ENCODE results near the gene CARHSP1.

CARHSP1 gene

GRCh38 chr16:8887952-8888560 lies 19.2 kb upstream of the CARHSP1 start:
- WGBS (ENCODE audit: insufficient coverage) = 86% methylated on average over 14 of the region's 16 CpGs
- H3K27ac ChIP-seq (ENCODE audit: insufficient read depth in 1 of 2, low read depth in 1 of 2, low read length in 2 of 2, poor library complexity in 1 of 2, severe bottlenecking in 2 of 2) = no peak overlapping the region
- H3K4me1 ChIP-seq (ENCODE audit: control extremely low read depth in 1 of 4, control insufficient read depth in 4 of 4, insufficient read depth in 4 of 4, low read length in 3 of 4) = no peaks in the 10 kb centered on the region
- H3K4me3 ChIP-seq (ENCODE audit: control insufficient read depth in 1 of 7, extremely low read depth in 1 of 7, insufficient read depth in 4 of 7, low read depth in 2 of 7, low read length in 6 of 7) = no peak overlapping the region
- ChIA-PET POLR2A (no interaction called here), CTCF (interaction anchor here (0.8 to 4.7 kb wide), 2 partner anchors 8 to 14 kb away, joined by 3 to 34 read pairs; no protein-coding TSS in a partner anchor)
- H3K9me3 ChIP-seq (ENCODE audit: control extremely low read depth in 1 of 5, control insufficient read depth in 4 of 5, insufficient read depth in 2 of 5, low read depth in 1 of 5, low read length in 4 of 5) = no peaks in the 10 kb centered on the region
- DNase-seq = no peak
- peaks cover 0 to 24% (median 6%) of the 10 kb centered on the region in 5 experiments for H3K27me3 ChIP-seq (replicated peaks in 2 of 5; ENCODE audit: control insufficient read depth in 4 of 5, insufficient read depth in 5 of 5, low read length in 4 of 5)
- peaks cover 0 to 34% (median 21%) of the 10 kb centered on the region in 4 experiments for H3K36me3 ChIP-seq (ENCODE audit: control insufficient read depth in 4 of 4, insufficient read depth in 4 of 4, low read length in 3 of 4)

DNA sequence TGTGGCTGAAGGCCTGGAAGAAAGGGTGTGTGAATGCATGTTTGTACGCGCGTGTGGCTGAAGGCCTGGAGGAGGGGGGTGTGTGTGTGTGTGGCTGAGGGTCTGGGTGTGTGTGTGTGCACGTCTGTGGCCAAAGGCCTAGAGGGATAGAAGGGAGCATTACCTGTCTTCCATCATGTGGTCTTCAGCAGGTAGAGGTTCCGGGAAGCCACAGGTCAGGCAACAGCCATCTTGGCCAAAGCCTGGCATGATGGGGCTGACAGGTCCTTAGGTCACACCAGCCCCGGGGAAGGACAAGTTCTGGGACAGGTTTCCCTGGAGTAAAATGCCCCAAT lies 18.6 kb upstream of the CARHSP1 start:
- H3K4me3 ChIP-seq (ENCODE audit: control insufficient read depth in 1 of 7, extremely low read depth in 1 of 7, insufficient read depth in 4 of 7, low read depth in 2 of 7, low read length in 6 of 7) = no peak overlapping the region
- H3K9me3 ChIP-seq (ENCODE audit: control extremely low read depth in 1 of 5, control insufficient read depth in 4 of 5, insufficient read depth in 2 of 5, low read depth in 1 of 5, low read length in 4 of 5) = no peaks in the 10 kb centered on the region
- no peaks in the 10 kb centered on the region for H3K4me1 ChIP-seq (ENCODE audit: control extremely low read depth in 1 of 4, control insufficient read depth in 4 of 4, insufficient read depth in 4 of 4, low read length in 3 of 4)
- ChIA-PET POLR2A (no interaction called here), CTCF (interaction anchor here (0.8 to 4.7 kb wide), 3 partner anchors 7 to 68 kb away, joined by 3 to 34 read pairs (median 3); no protein-coding TSS in a partner anchor)
- 98% methylated on average over 6 of the region's 6 CpGs for WGBS (ENCODE audit: insufficient coverage)
- DNase-seq = no peak
- peaks cover 0 to 28% (median 18%) of the 10 kb centered on the region in 4 experiments for H3K36me3 ChIP-seq (ENCODE audit: control insufficient read depth in 4 of 4, insufficient read depth in 4 of 4, low read length in 3 of 4)
- peaks cover 0 to 24% (median 6%) of the 10 kb centered on the region in 5 experiments for H3K27me3 ChIP-seq (replicated peaks in 2 of 5; ENCODE audit: control insufficient read depth in 4 of 5, insufficient read depth in 5 of 5, low read length in 4 of 5)
- no peak overlapping the region for H3K27ac ChIP-seq (ENCODE audit: insufficient read depth in 1 of 2, low read depth in 1 of 2, low read length in 2 of 2, poor library complexity in 1 of 2, severe bottlenecking in 2 of 2)

- peaks cover 0 to 24% (median 6%) of the 10 kb centered on the region in 5 experiments for H3K27me3 ChIP-seq (replicated peaks in 2 of 5; ENCODE audit: control insufficient read depth in 4 of 5, insufficient read depth in 5 of 5, low read length in 4 of 5)
- H3K9me3 ChIP-seq (ENCODE audit: control extremely low read depth in 1 of 5, control insufficient read depth in 4 of 5, insufficient read depth in 2 of 5, low read depth in 1 of 5, low read length in 4 of 5) = no peaks in the 10 kb centered on the region
- 78% methylated on average over 17 of the region's 19 CpGs for WGBS (ENCODE audit: insufficient coverage)
- no peaks in the 10 kb centered on the region for H3K4me1 ChIP-seq (ENCODE audit: control extremely low read depth in 1 of 4, control insufficient read depth in 4 of 4, insufficient read depth in 4 of 4, low read length in 3 of 4)
- H3K36me3 ChIP-seq (ENCODE audit: control insufficient read depth in 4 of 4, insufficient read depth in 4 of 4, low read length in 3 of 4) = peaks cover 0 to 22% (median 12%) of the 10 kb centered on the region in 4 experiments
- no peak for DNase-seq
- H3K4me3 ChIP-seq (ENCODE audit: control insufficient read depth in 1 of 7, extremely low read depth in 1 of 7, insufficient read depth in 4 of 7, low read depth in 2 of 7, low read length in 6 of 7) = no peak overlapping the region
- ChIA-PET POLR2A (interaction anchor here (0.6 kb wide), 1 partner anchor 58 kb away, joined by 3 read pairs; no protein-coding TSS in a partner anchor), CTCF (interaction anchor here (1.3 to 8.3 kb wide), 3 partner anchors 9 to 222 kb away, joined by 3 to 85 read pairs (median 8); no protein-coding TSS in a partner anchor)
- H3K27ac ChIP-seq (ENCODE audit: insufficient read depth in 1 of 2, low read depth in 1 of 2, low read length in 2 of 2, poor library complexity in 1 of 2, severe bottlenecking in 2 of 2) = no peak overlapping the region
Observed at GRCh38 chr16:8886593-8887430, 18.0 kb upstream of the CARHSP1 start.

DNA sequence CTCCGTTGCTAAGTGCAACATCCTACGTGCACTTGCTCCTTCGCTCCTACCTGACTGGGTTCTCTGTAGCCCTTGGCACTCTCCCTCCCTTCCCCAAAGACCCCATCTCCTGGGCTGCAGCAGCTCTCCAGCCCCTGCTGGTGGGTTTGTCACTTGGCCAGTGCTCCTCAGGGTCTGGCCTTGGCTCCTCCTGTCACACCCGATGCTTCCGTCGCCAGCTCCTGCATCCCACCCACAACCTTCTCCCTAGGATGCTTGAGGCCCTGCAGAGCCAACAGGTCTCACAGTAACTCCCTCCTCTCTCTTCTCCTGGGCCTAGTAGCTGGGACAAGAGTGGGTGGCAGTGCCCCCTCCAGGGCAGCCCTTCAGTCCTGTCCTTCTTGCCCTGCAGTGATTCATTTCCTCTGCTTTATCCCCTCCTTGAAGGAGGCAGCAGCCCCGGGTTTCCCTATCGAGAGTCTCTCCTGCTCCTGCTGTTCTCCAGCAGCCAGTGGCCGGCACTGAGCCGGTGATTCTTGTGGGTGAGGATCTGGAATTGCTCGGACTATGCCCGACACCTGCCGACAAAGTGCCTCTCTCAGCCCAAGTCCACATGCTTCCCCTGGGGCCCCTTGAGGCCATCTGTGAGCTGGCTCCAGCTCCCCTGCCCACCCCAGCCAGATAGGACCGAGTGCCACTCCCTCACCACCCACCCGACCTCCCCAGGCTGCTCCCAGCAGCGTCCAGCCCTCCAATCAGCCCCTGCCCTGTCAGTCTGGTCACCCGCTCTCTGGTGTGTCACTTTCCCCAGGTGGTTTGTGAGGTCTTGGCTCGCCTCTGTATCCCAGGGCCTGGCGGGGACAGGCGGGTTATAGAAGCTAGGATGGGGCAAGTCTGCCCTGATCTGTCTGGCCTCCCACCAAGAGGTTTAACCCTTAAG lies 17.1 kb upstream of the CARHSP1 start:
- DNase-seq = no peak
- H3K36me3 ChIP-seq (ENCODE audit: control insufficient read depth in 4 of 4, insufficient read depth in 4 of 4, low read length in 3 of 4) = peaks cover 0 to 14% (median 7%) of the 10 kb centered on the region in 4 experiments
- 29% methylated on average over 19 of the region's 20 CpGs for WGBS (ENCODE audit: insufficient coverage)
- H3K9me3 ChIP-seq (ENCODE audit: control extremely low read depth in 1 of 5, control insufficient read depth in 4 of 5, insufficient read depth in 2 of 5, low read depth in 1 of 5, low read length in 4 of 5) = no peaks in the 10 kb centered on the region
- ChIA-PET POLR2A (interaction anchor here (0.6 kb wide), 1 partner anchor 57 kb away, joined by 3 read pairs; no protein-coding TSS in a partner anchor), CTCF (interaction anchor here (0.9 to 8.3 kb wide), 6 partner anchors 10 to 317 kb away, joined by 3 to 85 read pairs (median 4); no protein-coding TSS in a partner anchor)
- H3K27me3 ChIP-seq (replicated peaks in 2 of 5; ENCODE audit: control insufficient read depth in 4 of 5, insufficient read depth in 5 of 5, low read length in 4 of 5) = peaks cover 0 to 24% (median 6%) of the 10 kb centered on the region in 5 experiments
- no peak overlapping the region for H3K27ac ChIP-seq (ENCODE audit: insufficient read depth in 1 of 2, low read depth in 1 of 2, low read length in 2 of 2, poor library complexity in 1 of 2, severe bottlenecking in 2 of 2)
- H3K4me1 ChIP-seq (ENCODE audit: control extremely low read depth in 1 of 4, control insufficient read depth in 4 of 4, insufficient read depth in 4 of 4, low read length in 3 of 4) = no peaks in the 10 kb centered on the region
- no peak overlapping the region for H3K4me3 ChIP-seq (ENCODE audit: control insufficient read depth in 1 of 7, extremely low read depth in 1 of 7, insufficient read depth in 4 of 7, low read depth in 2 of 7, low read length in 6 of 7)

DNA sequence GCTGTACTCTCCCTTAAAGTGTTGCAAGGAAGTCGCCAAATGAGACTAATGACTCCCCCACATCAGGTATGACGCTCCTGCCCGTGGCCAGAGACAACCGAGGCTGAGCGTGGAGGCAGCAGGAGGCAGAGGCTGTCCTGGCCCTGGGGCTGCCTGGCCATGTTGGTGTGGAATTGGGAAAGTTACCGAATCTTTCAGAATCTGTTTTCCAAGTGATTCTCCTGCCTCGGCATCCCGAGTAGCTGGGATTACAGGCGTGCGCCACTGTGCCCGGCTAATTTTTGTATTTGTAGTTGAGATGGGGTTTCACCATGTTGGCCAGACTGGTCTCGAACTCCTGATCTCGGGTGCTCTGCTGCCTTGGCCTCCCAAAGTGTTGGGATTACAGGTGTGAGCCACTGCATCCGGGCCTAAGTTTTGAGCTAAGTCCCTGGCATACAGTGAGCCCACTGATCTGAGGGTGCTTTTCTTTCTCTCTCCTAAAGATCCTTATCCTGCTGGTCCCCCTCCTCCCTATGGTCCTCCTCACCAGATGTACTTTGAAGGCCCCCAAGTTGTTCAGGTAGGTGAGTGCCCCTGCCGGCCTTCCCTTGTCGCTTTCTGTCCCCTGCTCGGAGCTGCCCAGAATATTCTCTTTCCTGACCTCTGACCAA lies 14.0 kb upstream of the CARHSP1 start:
- Histone ChIP-seq H3K36me3 (ENCODE audit: control insufficient read depth in 4 of 4, insufficient read depth in 4 of 4, low read length in 3 of 4) (no peaks in the 10 kb centered on the region), H3K4me1 (ENCODE audit: control extremely low read depth in 1 of 4, control insufficient read depth in 4 of 4, insufficient read depth in 4 of 4, low read length in 3 of 4) (peaks cover 0 to 6% (median 1%) of the 10 kb centered on the region in 4 experiments), H3K9me3 (ENCODE audit: control extremely low read depth in 1 of 5, control insufficient read depth in 4 of 5, insufficient read depth in 2 of 5, low read depth in 1 of 5, low read length in 4 of 5) (no peaks in the 10 kb centered on the region), H3K4me3 (ENCODE audit: control insufficient read depth in 1 of 7, extremely low read depth in 1 of 7, insufficient read depth in 4 of 7, low read depth in 2 of 7, low read length in 6 of 7) (no peak overlapping the region), H3K27ac (ENCODE audit: insufficient read depth in 1 of 2, low read depth in 1 of 2, low read length in 2 of 2, poor library complexity in 1 of 2, severe bottlenecking in 2 of 2) (no peak overlapping the region), H3K27me3 (replicated peaks in 2 of 5; ENCODE audit: control insufficient read depth in 4 of 5, insufficient read depth in 5 of 5, low read length in 4 of 5) (peaks cover 0 to 24% (median 6%) of the 10 kb centered on the region in 5 experiments)
- POLR2A ChIA-PET = interaction anchor here (0.7 kb wide), 1 partner anchor 102 kb away, joined by 3 read pairs; no protein-coding TSS in a partner anchor
- 94% methylated on average over 13 of the region's 17 CpGs for WGBS (ENCODE audit: insufficient coverage)
- DNase-seq = no peak
- CTCF ChIA-PET = interaction anchor here (1.2 to 8.3 kb wide), 4 partner anchors 11 to 218 kb away, joined by 3 to 85 read pairs (median 20); partner anchors contain the start of gene CARHSP1

DNA sequence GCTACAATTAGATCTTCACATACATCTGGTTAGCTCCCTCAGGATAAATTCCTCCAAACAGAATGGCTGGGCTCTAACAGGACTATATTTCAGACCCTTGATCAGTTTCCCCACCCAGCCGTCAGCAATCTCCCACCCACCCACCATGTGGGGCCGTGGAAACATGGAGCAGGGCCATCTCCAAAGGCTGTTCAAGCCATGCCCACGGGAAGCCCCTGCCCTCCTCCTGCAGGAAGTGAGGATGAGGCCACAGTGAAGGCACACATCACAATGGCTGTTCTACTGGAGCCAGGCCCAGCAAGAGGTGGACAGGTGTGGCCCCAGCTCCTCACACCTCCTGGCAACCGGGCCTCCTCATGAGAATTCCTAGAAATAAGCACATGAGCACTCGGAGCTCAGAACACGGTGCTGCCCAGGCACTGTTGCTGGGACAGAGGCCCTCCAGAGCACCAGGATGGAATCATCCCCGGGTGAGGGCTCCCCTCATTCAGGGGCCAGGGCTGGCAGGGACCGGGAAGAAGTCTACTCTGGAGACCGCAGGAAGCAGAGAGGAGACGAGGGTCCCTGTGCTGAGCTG lies 13.3 kb upstream of the CARHSP1 start, which contains the start of gene LITAFD:
TSS of gene LITAFD (plus strand) at position 311 of the 577 bp plus-strand sequence. CDS start 2,005 bp downstream, outside the sequence.
- DNase-seq = no peak
- no peaks in the 10 kb centered on the region for H3K36me3 ChIP-seq (ENCODE audit: control insufficient read depth in 4 of 4, insufficient read depth in 4 of 4, low read length in 3 of 4)
- H3K27ac ChIP-seq (ENCODE audit: insufficient read depth in 1 of 2, low read depth in 1 of 2, low read length in 2 of 2, poor library complexity in 1 of 2, severe bottlenecking in 2 of 2) = no peak within 1 kb of the TSS
- POLR2A ChIA-PET = no interaction called here
- H3K27me3 ChIP-seq (replicated peaks in 2 of 5; ENCODE audit: control insufficient read depth in 4 of 5, insufficient read depth in 5 of 5, low read length in 4 of 5) = peaks cover 0 to 24% (median 6%) of the 10 kb centered on the region in 5 experiments
- WGBS (ENCODE audit: insufficient coverage) = 89% methylated on average over 9 of the region's 10 CpGs
- no peaks in the 10 kb centered on the region for H3K9me3 ChIP-seq (ENCODE audit: control extremely low read depth in 1 of 5, control insufficient read depth in 4 of 5, insufficient read depth in 2 of 5, low read depth in 1 of 5, low read length in 4 of 5)
- no peak within 1 kb of the TSS for H3K4me3 ChIP-seq (ENCODE audit: control insufficient read depth in 1 of 7, extremely low read depth in 1 of 7, insufficient read depth in 4 of 7, low read depth in 2 of 7, low read length in 6 of 7)
- CTCF ChIA-PET = interaction anchor here (0.6 to 8.3 kb wide), 8 partner anchors 8 to 322 kb away, joined by 3 to 85 read pairs (median 4); partner anchors contain the start of gene CARHSP1
- peaks cover 0 to 6% (median 1%) of the 10 kb centered on the region in 4 experiments for H3K4me1 ChIP-seq (ENCODE audit: control extremely low read depth in 1 of 4, control insufficient read depth in 4 of 4, insufficient read depth in 4 of 4, low read length in 3 of 4)
